Effector CD4-positive, alpha-beta T cell (primary cell): ENCODE measurements around the gene SERPINA5.
"Not testable (repeated sequence)": the region's sequence is repeated elsewhere in the genome, so short reads cannot be mapped to it uniquely, and the experiment has no call there.

Source experiments
- DNase-seq: peaks from one replicate; pipeline ENCODE4 v3.0.0-alpha.2; 2020

The SERPINA5 gene

DNA sequence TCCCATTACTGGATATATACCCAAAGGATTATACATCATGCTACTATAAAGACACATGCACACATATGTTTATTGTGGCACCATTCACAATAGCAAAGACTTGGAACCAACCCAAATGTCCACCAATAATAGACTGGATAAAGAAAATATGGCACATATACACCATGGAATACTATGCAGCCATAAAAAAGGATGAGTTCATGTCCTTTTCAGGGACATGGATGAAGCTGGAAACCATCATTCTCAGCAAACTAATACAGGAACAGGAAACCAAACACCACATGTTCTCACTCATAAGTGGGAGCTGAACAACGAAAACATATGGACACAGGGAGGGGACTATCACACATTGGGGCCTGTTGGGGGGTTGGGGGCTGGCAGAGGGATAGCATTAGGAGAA is 27.7 kb downstream of the SERPINA5 start:
- DNase-seq: not testable (repeated sequence)

DNA sequence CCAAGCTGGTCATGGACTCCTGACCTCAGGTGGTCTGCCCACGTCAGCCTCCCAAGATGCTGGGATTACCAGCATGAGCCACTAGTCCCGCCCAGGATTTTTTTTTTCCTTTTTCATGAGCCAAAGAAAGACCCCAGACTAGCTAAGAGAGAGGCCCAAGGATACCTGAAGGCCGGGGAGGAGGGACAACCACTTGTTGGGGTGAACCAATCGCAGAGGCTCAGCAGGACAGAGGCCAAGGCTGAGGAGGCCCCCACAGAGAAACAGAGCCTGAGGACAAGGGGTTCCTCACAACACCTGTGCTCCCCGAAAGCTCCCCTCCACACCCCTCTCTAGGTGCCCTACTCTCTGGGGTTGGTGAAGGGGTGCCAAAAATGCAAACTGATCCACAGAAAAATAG is 30.0 kb downstream of the SERPINA5 start:
- DNase-seq: no peak

DNA sequence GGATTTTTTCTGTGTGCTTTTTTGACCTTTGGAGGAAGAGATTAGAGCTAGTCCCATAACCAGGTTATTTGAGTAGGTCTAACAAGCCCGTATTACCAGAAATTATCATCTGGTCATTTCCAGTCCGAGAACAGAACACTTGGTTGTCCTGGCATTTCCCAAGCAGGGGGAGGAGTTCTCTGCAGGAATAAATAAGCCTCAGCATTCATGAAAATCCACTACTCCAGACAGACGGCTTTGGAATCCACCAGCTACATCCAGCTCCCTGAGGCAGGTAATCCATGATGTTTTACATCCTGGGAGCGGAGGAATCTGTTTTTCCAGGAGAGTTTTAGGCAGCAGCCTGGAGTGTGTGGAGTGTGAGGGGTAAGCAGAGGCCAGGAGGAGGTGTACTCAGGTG is 30.9 kb downstream of the SERPINA5 start, which contains the start of gene SERPINA3:
Gene SERPINA3 (plus strand): TSS at position 218 of the 400 bp plus-strand sequence. CDS start 2,051 bp downstream, outside the sequence.
- DNase-seq: no peak

DNA sequence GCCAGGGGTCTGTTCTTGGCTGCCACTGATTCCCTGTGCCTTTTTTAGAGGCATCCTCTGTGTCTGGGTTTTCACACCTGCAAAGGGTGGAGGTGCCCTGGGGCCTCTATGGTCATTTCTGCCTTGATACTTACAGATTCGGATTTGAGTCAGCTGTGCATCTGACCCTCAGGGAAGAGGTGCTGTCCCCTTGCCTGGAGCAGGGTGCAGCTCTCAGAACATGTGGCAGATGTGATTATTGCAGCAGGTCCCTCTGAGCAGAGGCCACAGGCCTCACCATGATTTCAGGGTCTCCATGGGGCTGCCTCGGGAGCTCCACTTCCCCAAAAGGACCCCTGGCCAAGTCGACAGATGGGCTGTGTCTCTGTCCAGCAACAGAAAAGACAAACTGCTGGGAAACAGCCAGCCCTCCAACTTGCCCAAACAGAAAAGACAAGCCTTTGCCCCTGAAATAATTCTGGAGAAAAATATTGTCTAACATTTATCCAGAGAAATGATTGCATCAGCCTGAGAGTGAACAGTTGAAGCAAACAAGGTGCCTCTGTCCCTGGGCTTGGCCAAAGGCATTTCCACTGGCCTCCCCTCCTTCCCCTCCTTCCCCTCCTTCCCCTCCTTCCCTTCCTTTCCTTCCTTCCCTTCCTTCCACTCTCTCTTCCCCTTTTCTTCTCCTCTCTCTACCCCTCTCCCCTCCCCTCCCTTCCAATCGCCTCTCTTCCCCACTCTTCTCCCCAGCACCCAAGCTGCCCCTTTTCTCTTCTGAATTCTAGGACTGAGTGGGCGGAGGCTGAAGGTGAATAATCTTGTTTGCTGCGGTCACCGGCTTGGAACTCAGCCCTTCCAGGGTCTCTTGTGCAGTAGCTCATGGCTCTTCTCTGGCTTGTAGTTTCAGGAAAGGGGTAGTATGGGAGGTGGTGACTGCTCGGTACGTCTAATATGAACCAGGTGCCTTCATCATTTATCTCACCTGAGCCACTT is 31.6 kb downstream of the SERPINA5 start:
- DNase-seq: no peak

DNA sequence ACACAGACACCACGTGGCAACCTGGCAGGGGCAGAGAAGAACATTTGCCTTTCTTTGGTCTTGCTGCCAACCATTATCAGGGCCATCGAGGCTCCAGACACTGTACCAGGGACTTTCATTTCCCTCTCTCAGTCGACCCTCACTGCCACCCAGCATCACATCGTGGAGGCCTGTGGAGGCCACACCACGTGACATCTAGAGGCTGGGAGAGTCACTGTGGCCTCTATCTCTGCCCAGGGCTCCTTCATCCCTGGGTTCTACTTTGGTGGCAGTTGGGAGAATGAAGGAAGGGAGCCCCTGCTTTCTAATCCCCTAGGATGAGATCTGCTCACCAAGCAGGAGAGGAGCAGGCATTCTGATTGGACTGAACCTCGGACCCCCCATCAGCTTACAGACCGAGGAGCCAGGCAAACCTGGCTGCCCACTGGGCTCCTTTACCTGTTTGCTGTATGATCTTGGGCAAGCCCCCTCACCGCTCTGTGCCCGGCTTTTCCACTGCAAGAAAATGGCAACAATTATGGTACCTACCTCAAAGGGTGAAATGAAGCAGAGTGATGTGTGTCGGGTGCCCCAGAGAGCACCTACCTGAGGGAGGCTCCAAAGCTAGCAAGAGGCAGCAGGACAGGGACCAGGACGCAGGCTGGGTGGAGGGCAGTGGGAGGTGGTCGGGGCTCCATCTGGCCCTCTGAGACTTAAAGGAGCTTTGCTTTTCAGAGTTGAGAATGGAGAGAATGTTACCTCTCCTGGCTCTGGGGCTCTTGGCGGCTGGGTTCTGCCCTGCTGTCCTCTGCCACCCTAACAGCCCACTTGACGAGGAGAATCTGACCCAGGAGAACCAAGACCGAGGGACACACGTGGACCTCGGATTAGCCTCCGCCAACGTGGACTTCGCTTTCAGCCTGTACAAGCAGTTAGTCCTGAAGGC is 32.8 kb downstream of the SERPINA5 start:
- DNase-seq: no peak

DNA sequence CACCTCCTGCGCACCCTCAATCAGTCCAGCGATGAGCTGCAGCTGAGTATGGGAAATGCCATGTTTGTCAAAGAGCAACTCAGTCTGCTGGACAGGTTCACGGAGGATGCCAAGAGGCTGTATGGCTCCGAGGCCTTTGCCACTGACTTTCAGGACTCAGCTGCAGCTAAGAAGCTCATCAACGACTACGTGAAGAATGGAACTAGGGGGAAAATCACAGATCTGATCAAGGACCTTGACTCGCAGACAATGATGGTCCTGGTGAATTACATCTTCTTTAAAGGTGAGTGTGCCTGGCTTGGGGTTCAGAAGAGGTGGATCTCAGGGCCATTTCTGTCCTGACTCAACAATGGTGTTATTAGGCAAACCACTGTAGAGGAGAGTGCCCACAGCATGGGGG is 33.6 kb downstream of the SERPINA5 start:
- no peak for DNase-seq

DNA sequence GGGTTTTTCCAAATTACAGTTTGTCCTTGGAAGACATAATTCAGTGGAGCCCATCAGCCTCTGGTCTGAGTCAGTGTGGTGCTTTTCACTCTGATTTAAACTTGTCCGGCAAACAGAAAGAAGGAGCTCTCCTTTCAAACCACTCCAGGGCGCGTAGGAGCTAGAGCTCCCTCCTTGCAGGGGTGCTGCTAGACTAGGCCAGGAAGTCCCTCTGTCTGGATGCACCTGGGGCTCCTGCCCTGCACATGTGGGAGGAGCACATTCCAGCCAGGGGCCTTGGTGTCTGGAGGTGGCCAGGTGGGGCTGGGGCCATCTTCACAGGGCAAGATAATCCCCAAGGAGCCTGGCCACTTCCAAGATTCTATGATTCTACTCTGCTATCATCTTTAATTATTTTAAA is 34.0 kb downstream of the SERPINA5 start:
- DNase-seq: no peak

DNA sequence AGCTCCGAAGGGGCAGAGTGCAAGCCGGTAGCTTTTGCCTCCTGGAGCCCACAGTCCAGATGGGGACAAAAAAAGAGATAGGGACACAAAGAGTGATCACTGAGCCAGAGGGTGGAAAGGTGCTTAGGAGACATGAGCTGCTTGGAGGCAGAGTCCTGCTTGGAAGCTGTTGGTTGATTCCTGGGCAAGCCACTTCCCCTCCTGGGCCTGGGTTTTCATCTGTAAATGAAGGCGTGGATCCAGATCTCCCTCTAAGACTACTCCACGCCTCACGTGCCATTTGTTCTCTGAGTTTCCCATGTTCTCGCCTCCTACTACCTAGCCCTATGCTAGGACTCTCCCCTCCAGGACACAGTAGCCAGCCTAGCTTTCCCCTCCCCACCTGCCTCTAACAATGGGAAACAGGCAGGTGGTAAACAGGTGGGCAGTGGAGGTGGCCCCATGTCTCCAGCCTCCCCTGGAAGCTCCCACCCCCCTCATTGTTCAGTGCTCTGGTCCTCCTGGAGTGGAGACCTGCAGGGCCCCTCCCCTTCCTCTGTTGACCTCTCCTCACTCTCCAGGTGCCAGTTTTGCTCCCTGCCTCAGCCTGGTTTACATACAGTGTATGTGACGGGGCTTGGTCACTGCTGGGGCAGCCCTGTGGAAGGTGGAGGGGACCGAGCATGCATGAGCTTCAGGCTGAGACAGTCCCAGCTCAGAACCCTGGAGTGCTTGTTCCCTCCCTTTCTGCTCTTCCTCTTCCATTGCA is 34.8 kb downstream of the SERPINA5 start:
- no peak for DNase-seq

DNA sequence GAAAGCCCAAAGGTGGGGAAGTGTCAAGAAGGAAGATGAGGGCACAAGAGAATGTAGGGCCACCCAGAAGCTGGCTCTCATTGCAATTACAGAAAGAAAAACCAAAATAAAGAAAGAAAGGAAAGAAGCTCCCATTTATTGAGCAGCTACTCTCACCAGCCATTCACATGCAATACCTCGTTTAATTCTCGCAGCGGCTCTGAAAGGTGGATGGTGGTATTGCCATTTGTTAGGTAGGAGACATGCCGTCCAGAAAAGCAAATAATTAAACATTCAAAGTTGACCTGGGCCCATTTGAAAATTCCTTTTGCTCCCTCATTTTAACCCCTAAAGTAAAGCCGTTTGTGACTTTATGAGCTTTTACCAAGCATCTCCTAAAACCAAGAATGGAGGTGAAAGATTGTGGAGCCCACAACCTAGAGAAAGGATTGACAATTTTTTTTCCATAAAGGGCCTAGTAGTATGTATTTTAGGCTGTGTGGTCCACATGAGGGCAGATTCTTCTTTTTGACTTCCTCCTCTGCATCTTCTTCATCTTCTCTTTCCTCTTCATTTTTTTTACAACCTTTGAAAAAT is 36.2 kb downstream of the SERPINA5 start:
- no peak for DNase-seq

DNA sequence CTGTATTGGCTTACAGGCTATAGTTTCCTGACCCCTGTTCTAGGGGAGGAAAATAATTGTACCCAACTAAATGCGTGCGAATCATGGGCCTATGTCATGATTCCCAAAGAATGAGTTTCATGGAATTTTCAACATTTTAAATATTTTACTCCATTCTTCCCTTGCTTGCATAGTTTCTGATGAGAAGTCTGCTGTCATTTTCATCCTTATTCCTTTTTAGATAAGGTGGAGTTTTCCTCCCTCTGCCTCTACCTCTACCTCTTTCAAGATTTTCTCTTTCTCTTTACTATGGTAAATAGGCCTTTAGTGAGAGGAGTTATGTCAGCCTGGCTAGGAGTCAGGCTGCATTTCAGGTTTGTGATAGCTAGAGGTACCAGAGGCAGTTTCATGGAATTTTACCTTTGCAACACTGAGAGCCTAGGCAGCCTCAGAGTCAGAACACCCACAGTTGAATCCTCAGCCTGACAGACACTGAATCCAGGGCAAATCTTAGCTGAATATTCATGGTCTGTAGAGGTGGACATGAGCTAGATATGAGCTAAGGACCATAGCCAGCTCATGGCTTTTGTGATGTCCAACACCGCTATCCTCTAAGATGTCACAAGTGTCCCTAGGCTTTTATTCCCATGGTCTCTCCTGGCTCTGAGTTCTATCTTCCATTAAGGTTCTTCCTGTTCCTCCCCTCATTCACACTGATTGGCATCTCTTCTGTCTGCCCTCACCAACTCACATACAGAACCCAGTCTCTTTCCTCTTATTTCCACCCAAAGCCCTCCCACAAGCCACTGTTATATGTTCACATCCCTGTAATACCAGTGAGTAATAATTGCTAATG is 37.0 kb downstream of the SERPINA5 start:
- DNase-seq: no peak

DNA sequence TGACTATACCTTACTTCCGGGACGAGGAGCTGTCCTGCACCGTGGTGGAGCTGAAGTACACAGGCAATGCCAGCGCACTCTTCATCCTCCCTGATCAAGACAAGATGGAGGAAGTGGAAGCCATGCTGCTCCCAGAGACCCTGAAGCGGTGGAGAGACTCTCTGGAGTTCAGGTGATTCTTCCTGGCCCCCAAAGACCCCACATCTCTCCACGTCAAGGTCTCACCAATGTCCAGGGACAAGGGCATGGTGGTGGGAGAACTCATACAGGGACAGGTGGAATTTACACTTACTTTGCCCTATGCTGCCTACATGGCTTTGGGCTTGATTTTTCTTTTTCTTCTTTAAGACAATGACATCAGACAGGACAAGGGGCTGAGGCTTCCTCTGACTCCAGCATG is 38.1 kb downstream of the SERPINA5 start:
- DNase-seq: no peak

DNA sequence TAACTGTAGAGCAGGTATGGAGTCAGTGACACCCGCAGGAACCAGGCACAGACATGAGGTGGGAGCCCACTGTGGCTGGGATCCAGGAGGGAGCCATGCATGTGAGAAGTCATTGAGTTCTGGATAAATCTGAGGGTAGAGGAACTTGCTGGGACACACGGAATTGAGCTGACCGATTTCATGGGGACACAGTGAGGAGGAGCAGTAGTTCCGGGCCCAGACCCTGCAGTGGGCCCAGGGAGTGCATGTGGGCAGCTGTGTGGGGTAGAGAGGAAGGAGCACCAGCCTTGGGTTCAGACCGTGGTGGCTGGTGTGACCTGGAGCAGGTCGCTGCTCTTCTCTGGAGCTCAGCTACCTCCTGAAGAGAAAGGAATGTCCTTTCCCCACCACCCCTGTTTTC is 39.4 kb downstream of the SERPINA5 start:
- no peak for DNase-seq

DNA sequence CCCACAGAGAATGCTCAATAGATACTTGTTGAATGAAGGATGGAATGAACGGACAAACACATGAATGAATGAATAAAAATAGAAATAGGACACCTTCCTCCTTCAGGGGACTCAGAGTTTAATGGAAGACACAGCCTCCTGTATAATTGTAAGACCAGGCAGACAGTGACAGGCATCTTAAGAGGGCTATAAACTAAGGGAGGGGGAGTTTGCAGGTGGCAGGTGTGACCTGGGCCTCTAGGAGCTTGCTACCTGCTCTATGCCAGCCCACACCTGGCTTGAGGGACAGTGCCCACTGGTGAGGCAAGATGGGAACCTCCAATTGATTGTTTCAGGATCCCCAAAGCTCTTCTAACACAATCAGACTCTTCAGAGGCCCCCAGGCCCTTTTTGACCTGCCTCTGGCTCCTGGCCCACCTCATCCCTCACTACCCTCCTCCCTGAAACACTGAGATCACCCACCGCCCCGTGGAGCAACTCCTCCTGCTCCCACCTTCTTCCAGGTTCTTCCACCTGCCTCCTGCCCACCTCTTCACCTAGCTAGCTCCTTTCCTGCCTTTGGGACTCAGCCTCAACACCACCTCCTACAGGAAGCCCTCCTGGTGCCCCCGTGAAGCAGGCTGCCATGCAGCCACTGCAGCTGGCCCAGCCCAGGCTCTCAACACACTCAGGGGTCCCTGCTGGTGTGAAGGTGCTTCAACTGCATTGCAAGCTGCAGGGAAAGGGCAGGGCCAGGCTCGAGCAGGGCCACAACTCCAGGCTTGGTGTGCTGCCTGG is 40.3 kb downstream of the SERPINA5 start:
- DNase-seq: no peak

DNA sequence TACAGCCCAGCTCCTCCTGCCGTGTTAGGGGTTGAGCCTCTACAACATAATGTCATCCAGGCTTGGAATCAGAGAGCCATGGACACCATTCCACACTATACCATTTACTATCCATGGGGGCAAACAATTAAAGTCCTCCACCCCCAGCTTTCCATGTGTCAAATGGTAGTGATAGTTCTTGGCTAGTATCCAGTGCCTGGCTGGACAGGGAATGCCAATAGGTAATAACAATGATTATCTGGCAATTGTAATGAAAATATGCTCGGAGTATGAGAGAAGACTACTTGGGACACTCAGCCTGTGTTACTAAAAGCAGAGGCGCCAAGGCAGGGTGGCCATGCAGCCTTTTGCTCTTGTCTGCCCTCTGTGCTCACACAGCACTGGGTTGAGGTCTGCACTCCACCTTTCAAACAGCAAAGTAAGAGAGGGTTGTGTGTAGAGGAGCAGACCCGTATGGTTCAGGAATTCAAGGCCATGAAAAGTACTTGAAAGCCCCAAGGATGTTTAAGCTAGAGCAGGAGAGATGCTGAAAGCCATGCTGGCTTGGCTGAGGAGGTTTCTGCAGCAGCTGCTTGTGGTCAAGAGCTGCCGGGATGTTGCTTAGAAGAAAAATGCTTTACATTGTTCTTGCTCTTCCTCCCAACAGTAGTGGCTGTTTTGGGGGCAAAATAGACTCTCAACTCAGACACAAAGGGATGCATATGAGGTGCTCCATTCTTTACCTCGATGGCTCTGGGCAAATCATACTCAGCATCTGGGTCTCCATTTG is 41.6 kb downstream of the SERPINA5 start:
- no peak for DNase-seq

DNA sequence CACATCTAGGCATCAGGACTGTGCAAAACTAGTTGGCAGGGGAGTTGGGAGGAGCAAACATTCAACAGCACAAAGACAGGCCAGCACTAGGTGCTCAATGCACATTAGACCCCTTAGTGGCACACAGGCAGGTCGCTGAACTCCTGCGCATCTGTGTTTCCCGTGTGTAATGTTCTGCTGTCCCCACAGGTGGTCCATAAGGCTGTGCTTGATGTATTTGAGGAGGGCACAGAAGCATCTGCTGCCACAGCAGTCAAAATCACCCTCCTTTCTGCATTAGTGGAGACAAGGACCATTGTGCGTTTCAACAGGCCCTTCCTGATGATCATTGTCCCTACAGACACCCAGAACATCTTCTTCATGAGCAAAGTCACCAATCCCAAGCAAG is 42.2 kb downstream of the SERPINA5 start:
- no peak for DNase-seq

DNA sequence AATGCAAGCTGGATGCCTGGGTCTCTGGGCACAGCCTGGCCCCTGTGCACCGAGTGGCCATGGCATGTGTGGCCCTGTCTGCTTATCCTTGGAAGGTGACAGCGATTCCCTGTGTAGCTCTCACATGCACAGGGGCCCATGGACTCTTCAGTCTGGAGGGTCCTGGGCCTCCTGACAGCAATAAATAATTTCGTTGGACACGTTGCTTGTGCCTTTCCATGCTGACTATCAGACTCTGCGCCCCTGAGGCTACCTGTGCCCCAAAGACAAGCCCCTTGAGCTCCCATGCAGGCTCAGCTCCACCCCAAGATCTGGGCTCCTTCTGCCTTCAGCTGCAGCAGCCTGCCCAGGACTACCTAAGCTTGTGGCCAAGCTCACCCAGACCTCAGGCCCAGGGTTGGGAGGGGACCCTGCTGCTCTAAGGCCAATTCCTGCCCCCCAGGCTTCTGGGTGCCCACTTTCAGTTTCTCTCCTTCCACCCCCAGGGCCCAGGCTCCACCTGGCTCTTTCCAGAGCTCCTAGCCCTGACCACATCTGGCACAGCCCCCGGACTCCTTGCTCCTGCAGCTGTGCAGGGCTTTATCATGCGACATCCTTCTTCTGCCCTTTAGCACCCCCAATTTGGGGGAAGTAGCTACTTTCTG is 42.8 kb downstream of the SERPINA5 start:
- no peak for DNase-seq

DNA sequence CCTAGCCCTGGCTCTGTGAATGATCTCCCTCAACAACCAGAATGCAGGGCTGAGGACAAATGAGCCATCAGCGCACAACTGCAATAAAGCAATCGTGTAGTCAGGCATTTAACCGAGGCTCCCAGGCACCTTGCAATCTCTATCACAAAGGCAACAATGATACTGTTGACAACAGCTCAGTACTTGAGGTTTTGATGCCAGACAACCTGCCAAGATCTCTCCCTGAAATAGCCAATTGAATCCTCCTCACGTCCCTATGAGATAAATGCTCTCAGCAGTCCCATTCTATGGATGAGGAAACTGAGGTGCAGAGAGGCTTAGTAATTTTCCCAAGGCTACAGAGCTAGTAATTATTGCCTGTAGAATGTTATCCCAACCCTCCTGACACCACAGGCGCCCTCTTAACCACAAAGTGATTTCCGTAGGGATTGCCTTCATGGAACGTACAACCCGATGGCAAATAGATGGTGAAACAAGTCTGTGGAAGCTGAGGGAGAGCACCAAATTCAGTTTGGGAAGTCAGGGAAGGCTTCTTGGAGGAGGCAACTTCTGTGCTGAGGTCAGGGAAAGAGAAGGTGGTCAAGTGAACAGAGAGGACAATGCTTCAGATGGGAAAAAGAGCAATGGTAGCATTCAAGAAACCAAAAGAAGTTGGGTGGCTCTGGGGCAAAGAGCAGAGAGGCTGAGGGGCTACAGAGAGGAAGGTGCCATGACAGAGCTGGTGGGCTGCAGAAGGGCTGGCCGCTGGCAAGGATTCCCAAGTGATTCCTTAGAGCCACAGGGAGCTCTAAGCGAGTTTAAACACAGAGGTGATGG is 43.5 kb downstream of the SERPINA5 start:
- no peak for DNase-seq

DNA sequence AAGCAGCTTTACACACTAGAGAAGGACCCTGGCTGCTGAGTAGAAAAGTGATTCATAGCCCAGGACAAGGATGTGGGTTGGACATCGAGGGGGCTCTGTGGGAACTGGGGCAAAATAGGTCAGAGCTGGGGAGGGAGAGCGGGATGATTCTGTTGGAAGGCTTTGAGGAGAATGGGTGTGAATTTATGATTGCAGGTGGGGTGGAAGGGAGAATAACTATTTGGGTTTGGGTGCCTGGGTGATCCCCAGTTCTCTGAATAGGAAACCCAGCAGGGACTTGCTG is 44.1 kb downstream of the SERPINA5 start:
- no peak for DNase-seq

DNA sequence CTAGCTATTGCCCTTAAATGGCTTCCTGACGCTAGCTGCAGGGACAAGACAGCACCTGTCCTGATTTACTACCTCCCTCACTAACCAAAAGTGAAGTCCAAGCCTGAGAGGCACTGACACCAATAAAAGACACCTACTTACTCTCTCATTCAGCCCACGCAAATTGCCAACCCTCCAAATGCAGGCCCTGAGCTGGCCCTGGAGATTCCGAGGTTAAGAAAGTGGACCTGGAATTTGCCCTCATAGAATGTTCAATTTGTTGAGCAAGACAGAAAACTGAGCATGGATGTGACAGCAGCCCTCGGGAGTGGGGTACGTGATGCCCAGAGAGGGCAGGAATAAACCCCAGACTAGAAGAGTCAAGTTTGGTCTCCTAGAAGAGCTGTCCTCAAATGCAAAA is 47.4 kb downstream of the SERPINA5 start:
- no peak for DNase-seq
